GM12878 (cell line): ENCODE measurements around the gene CALHM3. TPM values are rescaled to one million over a fixed set of nuclear protein-coding genes. Genes with fewer than 3 reads are reported as not detected.

Experiments used
- ATF7 ChIP-seq: fragments of 450-650 bp; IDR thresholded peaks from 2 replicates; pipeline ENCODE4 v1.6.1; 2016; ENCODE audit warnings: low read depth, mild to moderate bottlenecking
- BCL11A ChIP-seq: IDR thresholded peaks from 2 replicates; pipeline ENCODE4 v1.6.1; 2011; ENCODE audit warnings: low read depth, low read length
- CHD1 ChIP-seq: IDR thresholded peaks from 2 replicates; pipeline ENCODE4 v1.6.1; 2012; ENCODE audit warnings: low read depth, low read length, improper control_type of control experiment
- DPF2 ChIP-seq: fragments of 450-650 bp; IDR thresholded peaks from 2 replicates; pipeline ENCODE4 v1.6.1; 2017; ENCODE audit warnings: mild to moderate bottlenecking
- E4F1 ChIP-seq: fragments of 450-650 bp; IDR thresholded peaks from 2 replicates; pipeline ENCODE4 v1.6.1; 2018; ENCODE audit warnings: borderline replicate concordance, mild to moderate bottlenecking; ENCODE audit not compliant: partially characterized antibody
- JUNB ChIP-seq: IDR thresholded peaks from 2 replicates; pipeline ENCODE4 v1.6.1; 2016; ENCODE audit warnings: antibody characterized with exemption, mild to moderate bottlenecking
- LARP7 ChIP-seq: fragments of 450-650 bp; IDR thresholded peaks from 2 replicates; pipeline ENCODE4 v1.6.1; 2017; ENCODE audit warnings: mild to moderate bottlenecking
- MTA2 ChIP-seq: fragments of 450-650 bp; IDR thresholded peaks from 2 replicates; pipeline ENCODE4 v1.6.1; 2016; ENCODE audit warnings: low read depth, mild to moderate bottlenecking, moderate library complexity
- NR2F1 ChIP-seq: fragments of 450-650 bp; conservative IDR thresholded peaks from 2 replicates; pipeline ENCODE4 v1.6.1; 2017; ENCODE audit warnings: mild to moderate bottlenecking
- RCOR1 ChIP-seq: conservative IDR thresholded peaks from 2 replicates; pipeline ENCODE4 v1.6.1; 2012; ENCODE audit warnings: low read depth, low read length, improper control_type of control experiment
- SMAD5 ChIP-seq: IDR thresholded peaks from 2 replicates; pipeline ENCODE4 v1.6.1; 2016; ENCODE audit warnings: antibody characterized with exemption, low read depth
- TBL1XR1 ChIP-seq: IDR thresholded peaks from 2 replicates; pipeline ENCODE4 v1.6.1; 2012; ENCODE audit warnings: low read depth, low read length, improper control_type of control experiment
- TCF12 ChIP-seq: IDR thresholded peaks from 2 replicates; pipeline ENCODE4 v1.6.1; 2011; ENCODE audit warnings: low read depth, mild to moderate bottlenecking, low read length
- TCF7 ChIP-seq: IDR thresholded peaks from 2 replicates; pipeline ENCODE4 v1.6.1; 2014; ENCODE audit warnings: antibody characterized with exemption, borderline replicate concordance
- ZBED1 ChIP-seq: IDR thresholded peaks from 2 replicates; pipeline ENCODE4 v1.6.1; 2016; ENCODE audit warnings: borderline replicate concordance
- ZBTB11 ChIP-seq: fragments of 450-650 bp; formaldehyde crosslinking; IDR thresholded peaks from 2 replicates; pipeline ENCODE4 v1.5.0; 2022; ENCODE audit warnings: mild to moderate bottlenecking, missing genetic modification characterization
- ZNF687 ChIP-seq: fragments of 450-650 bp; IDR thresholded peaks from 2 replicates; pipeline ENCODE4 v1.6.1; 2017; ENCODE audit warnings: mild to moderate bottlenecking, moderate library complexity
- polyA plus RNA-seq, 11 experiments: library from polyadenylated mRNA; depleted of rRNA in 4 of 11; unstranded in 6 of 11; stranded (reverse) in 5 of 11; fragments of >200 nt; fragmentation: Nextera tagmentation in 4 of 11; fragmentation: Illumina TruSeq in 1 of 11; extraction: Ambion mirVana in 4 of 11; extraction: Trizol in 1 of 11; gene quantifications; 1 replicate in 1 of 11; 2 replicates in 10 of 11; pipeline versions ENCODE4 v1.2.1 to v1.2.3, GENCODE V29; 2011 to 2016; ENCODE audit warnings: inconsistent platforms in 2 of 11, missing spikeins in 2 of 11, low read depth in 1 of 11
- total RNA-seq, 4 experiments: library from RNA; depleted of rRNA in 3 of 4; stranded (reverse); fragments of >200 nt in 3 of 4; fragmentation: Illumina TruSeq in 1 of 4; extraction: Trizol in 1 of 4; gene quantifications; 2 replicates each; pipeline versions ENCODE4 v1.2.1 to v1.2.3, GENCODE V29; 2013 to 2021

Gene CALHM3
- total and polyA plus RNA-seq, 10 of the 15 experiments (the other 5 are each of a cell fraction or from before 2014, with no cell fraction given) = 0.03 to 0.42 (median 0.11) TPM; not detected in 5

- no peak for TF ChIP-seq E4F1
- TF ChIP-seq TCF7 = no peak
- peak; percentile 69 for TF ChIP-seq BCL11A
- TF ChIP-seq CHD1 = no peak
- TF ChIP-seq TCF12 = peak; percentile 87
- TF ChIP-seq ATF7 = peak; percentile 86
- TF ChIP-seq NR2F1 = peak; percentile 80
- peak; percentile 79 for TF ChIP-seq DPF2
- 0 out of 2 replicates have a peak, but pooled peaks have one; percentile 51 for TF ChIP-seq SMAD5
- no peak for TF ChIP-seq RCOR1
- no peak for TF ChIP-seq LARP7
- peak; percentile 78 for TF ChIP-seq JUNB
- TF ChIP-seq ZNF687 = peak; percentile 65
- TF ChIP-seq MTA2 = peak; percentile 59
- TF ChIP-seq ZBTB11 (CRISPR knock-in tag) = no peak
- TF ChIP-seq TBL1XR1 = peak; percentile 37
- no peak; the same call in 1 of the 2 replicates for TF ChIP-seq ZBED1
Measured at GRCh38 chr10:103470761-103471653, 8.0 kb downstream of the CALHM3 start (continued).
